B cell (primary cell): ENCODE measurements around the gene CCNT1. TPM values are rescaled to one million over a fixed set of nuclear protein-coding genes. Genes with fewer than 3 reads are reported as not detected.

Source experiments
- ATAC-seq: fragments of 200-7000 bp; cut with Tn5 transposase; one replicate; pipeline ENCODE4 v1.10.0; 2021; ENCODE audit warnings: low read depth, mild to moderate bottlenecking, moderate number of reproducible peaks, moderate library complexity
- CTCF ChIA-PET: fragments of 350-600 bp; sonication (Branson Sonifier 250); formaldehyde crosslinking; loops from one replicate; lab custom pipeline; 2021; ENCODE audit warnings: antibody characterized with exemption, inconsistent platforms; lab: Charles Lee
- POLR2A ChIA-PET: fragments of 350-600 bp; sonication (Branson Sonifier 250); formaldehyde crosslinking; loops from one replicate; lab custom pipeline; 2021; ENCODE audit warnings: antibody characterized with exemption; lab: Charles Lee
- DNase-seq: peaks from one replicate; pipeline ENCODE4 v3.0.0; 2013
- H2AFZ ChIP-seq: 2 replicates; pipeline ENCODE4 v1.6.1; 2012; ENCODE audit warnings: mild to moderate bottlenecking, low read depth, low read length; ENCODE audit not compliant: insufficient read depth, poor library complexity, severe bottlenecking
- H3K27ac ChIP-seq, 2 donors: 1 replicate in 1 of 2; 2 replicates in 1 of 2; pipeline ENCODE4 v1.5.1; 2012 to 2013; ENCODE audit warnings: low read length in 2 of 2, mild to moderate bottlenecking in 2 of 2, moderate library complexity in 1 of 2
- H3K27me3 ChIP-seq, 4 experiments: fragments of 200-600 bp in 1 of 4; sonication (generic) in 1 of 4; replicated peaks in 1 of 4; 1 replicate in 2 of 4; 2 replicates in 2 of 4; pipeline versions ENCODE4 v1.6.1 to v1.7.0; 2013 to 2016; ENCODE audit warnings: low read length in 3 of 4, mild to moderate bottlenecking in 2 of 4, mixed read lengths in 1 of 4, moderate library complexity in 1 of 4; ENCODE audit not compliant: insufficient read depth in 4 of 4, control insufficient read depth in 3 of 4; ENCODE audit errors: control extremely low read depth in 1 of 4
- H3K36me3 ChIP-seq, 2 experiments: replicated peaks in 1 of 2; 1 replicate in 1 of 2; 2 replicates in 1 of 2; pipeline versions ENCODE4 v1.6.1 to v1.7.1; 2013; ENCODE audit warnings: low read length in 1 of 2; ENCODE audit not compliant: insufficient read depth in 2 of 2, control insufficient read depth in 1 of 2; ENCODE audit errors: control extremely low read depth in 1 of 2, extremely low read depth in 1 of 2
- H3K4me1 ChIP-seq, 2 donors: fragments of 200-600 bp in 1 of 2; sonication (generic) in 1 of 2; 1 replicate in 1 of 2; 2 replicates in 1 of 2; pipeline versions ENCODE4 v1.5.1 to v1.6.1; 2013 to 2017; ENCODE audit warnings: low read length in 2 of 2; ENCODE audit not compliant: control insufficient read depth in 2 of 2, insufficient read depth in 2 of 2
- H3K4me2 ChIP-seq: replicated peaks from 2 replicates; pipeline ENCODE3; 2012; ENCODE audit warnings: mild to moderate bottlenecking, low read depth, low read length; ENCODE audit not compliant: poor library complexity, severe bottlenecking
- H3K4me3 ChIP-seq, 5 experiments: fragments of 200-600 bp in 1 of 5; sonication (generic) in 1 of 5; 1 replicate in 3 of 5; 2 replicates in 2 of 5; pipeline versions ENCODE4 v1.5.1 to v1.7.0; 2011 to 2016; ENCODE audit warnings: low read length in 4 of 5, mild to moderate bottlenecking in 4 of 5, low read depth in 2 of 5, control low read depth in 1 of 5, moderate library complexity in 1 of 5; ENCODE audit not compliant: insufficient read depth in 1 of 5; ENCODE audit errors: control extremely low read depth in 1 of 5, extremely low read depth in 1 of 5
- H3K79me2 ChIP-seq: fragments of 200-600 bp; sonication (generic); one replicate; pipeline ENCODE4 v1.6.0; 2016; ENCODE audit warnings: low read length; ENCODE audit not compliant: control insufficient read depth, insufficient read depth
- H3K9ac ChIP-seq: fragments of 200-600 bp; sonication (generic); 2 replicates; pipeline ENCODE4 v1.6.1; 2017; ENCODE audit warnings: mild to moderate bottlenecking, low read length, moderate library complexity
- H3K9me3 ChIP-seq, 3 donors: one replicate each; pipeline versions ENCODE4 v1.6.1 to v1.7.1; 2013; ENCODE audit warnings: low read length in 2 of 3; ENCODE audit not compliant: control insufficient read depth in 2 of 3, insufficient read depth in 1 of 3; ENCODE audit errors: control extremely low read depth in 1 of 3
- H4K20me1 ChIP-seq: 2 replicates; pipeline ENCODE4 v1.6.0; 2012; ENCODE audit warnings: mild to moderate bottlenecking, low read length; ENCODE audit not compliant: insufficient read depth, control insufficient read depth, poor library complexity, severe bottlenecking
- H3K27ac Mint-ChIP-seq: one replicate; pipeline ENCODE4 v1.8.0; 2021; ENCODE audit warnings: mixed read lengths
- H3K27me3 Mint-ChIP-seq: one replicate; pipeline ENCODE4 v1.8.0; 2021; ENCODE audit warnings: mixed read lengths
- H3K4me1 Mint-ChIP-seq: one replicate; pipeline ENCODE4 v1.8.0; 2021; ENCODE audit warnings: mixed read lengths
- H3K4me3 Mint-ChIP-seq: one replicate; pipeline ENCODE4 v1.8.0; 2021; ENCODE audit warnings: mixed read lengths
- H3K9me3 Mint-ChIP-seq: one replicate; pipeline ENCODE4 v1.8.0; 2022; ENCODE audit warnings: mixed read lengths; ENCODE audit not compliant: insufficient read depth
- EZH2 ChIP-seq: IDR thresholded peaks from 2 replicates; pipeline ENCODE4 v1.6.1; 2012; ENCODE audit warnings: borderline replicate concordance, low read depth, mild to moderate bottlenecking, moderate library complexity, low read length; ENCODE audit not compliant: insufficient read depth, poor library complexity, severe bottlenecking
- WGBS: methylation state at CpG from one replicate; pipeline ENCODE4 v1.1.5; 2013; ENCODE audit warnings: missing lambda C conversion rate; ENCODE audit not compliant: insufficient coverage; 5-methylcytosine and 5-hydroxymethylcytosine counted together
- intact Hi-C: fragments of 100-400 bp; cut with micrococcal nuclease; formaldehyde crosslinking; loops from one replicate; pipeline ENCODE4 v1.10.0; 2022
- polyA plus RNA-seq: library from polyadenylated mRNA; depleted of rRNA; stranded (reverse); fragments of >200 nt; gene quantifications from 2 replicates; pipeline ENCODE4 v1.2.3, GENCODE V29; 2012
- total RNA-seq, 2 donors: library from RNA; stranded (reverse); fragments of 120-200 nt in 1 of 2; gene quantifications; 1 replicate in 1 of 2; 2 replicates in 1 of 2; pipeline versions ENCODE4 v1.2.3 to v1.2.4, GENCODE V29; 2013 to 2022
- TF ChIP-seq, protein P1 (sequence below): fragments of 200-600 bp; IDR thresholded peaks from one replicate; pipeline ENCODE4 v1.8.0; 2022; ENCODE audit warnings: antibody characterized with exemption, mild to moderate bottlenecking

The CCNT1 gene
- total and polyA plus RNA-seq, 2 donors (not counting 1 experiment from before 2014, with no cell fraction given): 13.9 to 77.3 TPM

DNA sequence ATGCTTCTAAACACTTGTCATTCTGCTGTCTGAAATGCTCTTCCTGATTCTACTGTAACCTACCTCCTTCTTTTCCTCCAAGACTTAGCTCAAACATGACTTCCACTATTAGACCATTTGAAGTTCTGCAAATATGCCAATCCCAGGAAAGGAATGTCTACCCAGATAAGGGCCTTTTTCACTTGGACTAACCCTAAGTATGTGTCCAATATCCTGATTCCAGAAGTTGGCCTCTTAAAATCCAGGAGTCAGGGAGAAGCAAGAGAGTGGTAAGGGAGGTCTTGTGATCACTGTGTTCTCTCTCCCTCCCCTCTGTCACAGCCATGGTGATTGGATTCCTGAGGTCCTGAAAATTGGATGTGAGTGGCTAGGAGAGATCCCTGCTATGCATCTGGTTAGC lies 42.2 kb upstream of the CCNT1 start:
- no peak for TF ChIP-seq EZH2
- TF ChIP-seq, protein P1, sequence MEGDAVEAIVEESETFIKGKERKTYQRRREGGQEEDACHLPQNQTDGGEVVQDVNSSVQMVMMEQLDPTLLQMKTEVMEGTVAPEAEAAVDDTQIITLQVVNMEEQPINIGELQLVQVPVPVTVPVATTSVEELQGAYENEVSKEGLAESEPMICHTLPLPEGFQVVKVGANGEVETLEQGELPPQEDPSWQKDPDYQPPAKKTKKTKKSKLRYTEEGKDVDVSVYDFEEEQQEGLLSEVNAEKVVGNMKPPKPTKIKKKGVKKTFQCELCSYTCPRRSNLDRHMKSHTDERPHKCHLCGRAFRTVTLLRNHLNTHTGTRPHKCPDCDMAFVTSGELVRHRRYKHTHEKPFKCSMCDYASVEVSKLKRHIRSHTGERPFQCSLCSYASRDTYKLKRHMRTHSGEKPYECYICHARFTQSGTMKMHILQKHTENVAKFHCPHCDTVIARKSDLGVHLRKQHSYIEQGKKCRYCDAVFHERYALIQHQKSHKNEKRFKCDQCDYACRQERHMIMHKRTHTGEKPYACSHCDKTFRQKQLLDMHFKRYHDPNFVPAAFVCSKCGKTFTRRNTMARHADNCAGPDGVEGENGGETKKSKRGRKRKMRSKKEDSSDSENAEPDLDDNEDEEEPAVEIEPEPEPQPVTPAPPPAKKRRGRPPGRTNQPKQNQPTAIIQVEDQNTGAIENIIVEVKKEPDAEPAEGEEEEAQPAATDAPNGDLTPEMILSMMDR: no peak
- Histone ChIP-seq H3K27ac (no peak overlapping the region), H3K4me3 (no peak overlapping the region), H3K4me2 (no peak overlapping the region), H3K27me3 (no peaks in the 10 kb centered on the region), H2AFZ (no peak overlapping the region), H3K79me2 (no peaks in the 10 kb centered on the region), H3K36me3 (no peaks in the 10 kb centered on the region), H3K9me3 (no peaks in the 10 kb centered on the region), H3K9ac (no peak overlapping the region), H4K20me1 (no peaks in the 10 kb centered on the region), H3K4me1 (no peaks in the 10 kb centered on the region)
- H3K27ac Mint-ChIP-seq: no peak overlapping the region
- no peaks in the 10 kb centered on the region for H3K9me3 Mint-ChIP-seq
- H3K4me3 Mint-ChIP-seq: no peak overlapping the region
- ATAC-seq: no peak
- H3K4me1 Mint-ChIP-seq: no peaks in the 10 kb centered on the region
- CTCF ChIA-PET: interaction anchor here (14.2 kb wide), 1 partner anchor 36 kb away, joined by 177 read pairs; no protein-coding TSS in a partner anchor
- H3K27me3 Mint-ChIP-seq: no peaks in the 10 kb centered on the region
- DNase-seq: no peak
- intact Hi-C loops: no loop called here
- POLR2A ChIA-PET: no interaction called here

DNA sequence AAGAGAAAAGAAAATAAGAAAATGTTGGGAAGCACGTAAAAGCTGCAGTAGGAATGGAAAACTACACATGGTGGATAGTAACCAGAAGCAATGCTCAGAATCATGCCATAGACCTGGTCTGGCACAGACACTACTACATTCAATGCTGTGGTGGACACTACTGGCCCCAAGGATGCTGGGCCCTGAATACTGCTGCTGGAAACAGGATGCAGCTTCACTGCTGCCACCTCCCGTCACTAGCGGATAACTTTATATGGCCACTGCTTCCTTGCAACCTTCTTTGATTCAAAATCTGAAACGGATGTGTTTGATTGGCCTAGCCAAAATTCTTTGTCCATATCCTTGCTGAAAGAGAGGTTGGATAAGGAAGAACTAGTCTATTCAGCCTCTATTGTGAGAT lies 41.7 kb upstream of the CCNT1 start:
- Histone ChIP-seq H3K4me1 (no peaks in the 10 kb centered on the region), H3K4me2 (no peak overlapping the region), H3K4me3 (no peak overlapping the region), H3K9me3 (no peaks in the 10 kb centered on the region), H3K36me3 (no peaks in the 10 kb centered on the region), H3K79me2 (no peaks in the 10 kb centered on the region), H4K20me1 (no peaks in the 10 kb centered on the region), H3K9ac (no peak overlapping the region), H3K27ac (no peak overlapping the region), H2AFZ (no peak overlapping the region), H3K27me3 (no peaks in the 10 kb centered on the region)
- ATAC-seq (no peak), DNase-seq (no peak)
- ChIA-PET POLR2A (no interaction called here), CTCF (interaction anchor here (14.2 kb wide), 1 partner anchor 37 kb away, joined by 177 read pairs; no protein-coding TSS in a partner anchor)
- H3K4me1 Mint-ChIP-seq: no peaks in the 10 kb centered on the region
- H3K9me3 Mint-ChIP-seq: no peaks in the 10 kb centered on the region
- H3K27ac Mint-ChIP-seq: no peak overlapping the region
- intact Hi-C loops: no loop called here
- no peak for TF ChIP-seq EZH2
- TF ChIP-seq, protein P1: no peak
- H3K27me3 Mint-ChIP-seq: no peaks in the 10 kb centered on the region
- 73% methylated on average over 4 of the region's 4 CpGs for WGBS
- no peak overlapping the region for H3K4me3 Mint-ChIP-seq
